Amygdala (tissue), 56 donors: ENCODE measurements around the gene LAMTOR4.
A peak's percentile ranks its signal among the peaks of the same experiment; 100 is the strongest.

Experiments used
- DNase-seq, 56 donors: peaks; one replicate each; lab custom pipeline; 2025; lab: John Stamatoyannopoulos, UW

The LAMTOR4 gene

DNA sequence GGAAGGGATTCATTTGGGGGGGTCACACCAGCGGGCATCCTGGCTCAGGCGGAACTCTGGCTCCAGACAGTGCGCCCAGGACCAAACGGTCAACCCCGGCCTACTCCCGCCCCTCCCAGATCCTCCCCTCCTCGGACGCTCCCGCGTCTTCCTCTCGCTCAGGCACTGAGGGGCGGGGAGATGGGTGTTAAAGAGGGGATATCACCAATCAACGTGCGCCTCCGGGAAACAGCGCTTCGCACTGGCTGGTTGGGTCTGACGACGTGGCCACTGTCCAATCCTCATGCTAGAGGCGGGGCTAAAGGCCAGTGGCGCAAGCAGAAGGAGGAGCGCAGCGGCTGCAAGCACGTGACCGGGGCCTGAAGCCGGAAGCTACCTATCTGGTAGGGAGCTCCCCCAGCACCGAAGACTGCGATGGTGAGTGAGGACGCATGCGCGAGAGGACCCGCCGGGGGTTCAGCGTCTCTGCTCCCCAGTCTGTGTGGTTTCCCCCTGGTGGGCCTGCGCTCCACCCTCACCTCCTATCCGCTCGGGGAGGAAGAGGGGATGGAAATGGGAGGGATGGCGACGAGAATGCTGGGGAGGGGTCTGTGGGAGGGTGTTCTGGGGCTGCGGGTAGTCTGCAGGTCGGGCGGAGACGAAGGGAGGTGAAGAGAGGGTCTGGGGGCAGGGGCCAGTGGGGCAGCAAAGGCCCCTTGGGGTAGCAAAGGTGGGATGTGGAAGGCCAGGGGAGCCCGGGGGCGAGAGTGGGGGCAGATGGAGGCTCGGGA is at the start of gene LAMTOR4:
TSS of gene LAMTOR4 (plus strand) at position 360 of the 770 bp plus-strand sequence. CDS start at position 415, 55 bp downstream.
- peak; percentile 68 to 100 (median 99) for DNase-seq

DNA sequence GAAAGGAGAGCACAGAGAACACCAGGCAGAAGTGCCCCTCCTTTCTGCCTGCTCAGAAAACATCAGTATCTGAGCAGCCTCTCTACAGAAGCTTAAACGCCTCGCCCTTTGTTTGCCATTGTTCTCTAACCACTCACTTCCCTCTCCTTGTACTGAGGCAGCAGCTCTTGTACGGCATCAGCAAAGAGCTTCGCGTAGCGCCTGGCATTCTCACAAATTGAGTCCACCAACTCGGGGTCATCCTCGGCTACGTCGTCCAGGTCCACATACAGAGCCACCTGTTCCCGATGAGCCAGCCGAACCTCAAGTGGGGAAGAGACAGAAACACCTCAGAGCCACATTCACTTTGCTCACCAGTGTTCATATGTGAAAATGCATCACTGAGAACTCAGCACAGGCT is 49.3 kb upstream of the LAMTOR4 start:
- DNase-seq: no peak

DNA sequence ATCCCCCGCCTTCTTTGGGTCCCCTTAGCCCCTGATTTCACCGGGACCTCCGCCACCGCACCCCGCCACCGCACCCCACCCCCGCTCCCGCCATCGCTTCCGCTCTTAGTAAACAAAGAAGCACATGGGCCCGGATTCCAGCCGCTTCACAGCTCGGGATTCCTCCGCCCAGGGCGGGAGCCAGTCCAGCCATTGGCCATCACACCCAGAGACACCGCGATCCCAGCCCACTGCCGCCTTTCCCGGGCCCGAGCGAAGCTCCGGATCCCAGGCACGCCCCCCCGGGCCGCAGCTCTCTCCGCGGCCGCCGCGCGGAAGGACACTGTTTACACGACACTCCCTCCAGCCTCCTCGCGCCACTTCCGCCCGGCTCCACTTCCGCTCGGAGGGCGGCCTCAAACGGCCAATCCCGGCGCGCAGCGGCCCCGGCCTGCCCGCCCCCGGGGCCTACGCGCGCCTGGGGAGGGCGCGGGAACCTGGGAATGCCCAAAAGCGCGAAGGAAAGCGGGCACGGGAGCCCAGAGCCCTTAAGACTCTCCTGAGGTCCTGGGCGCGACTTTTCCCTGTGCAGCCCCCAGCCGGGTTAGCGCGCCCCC is 48.2 kb upstream of the LAMTOR4 start:
- DNase-seq: peak; percentile 30 to 92 (median 84)

GRCh38 chr7:100101016-100101862 is 47.5 kb upstream of the LAMTOR4 start, which contains the start of the genes AP4M1 and MCM7:
TSS of gene AP4M1 (plus strand) at chr7:100101643. CDS start at chr7:100101715, 72 bp downstream.
TSS of gene MCM7 (minus strand) at chr7:100101397. CDS start at chr7:100101294, 103 bp downstream.
- peak; percentile 87 to 100 (median 98) for DNase-seq

DNA sequence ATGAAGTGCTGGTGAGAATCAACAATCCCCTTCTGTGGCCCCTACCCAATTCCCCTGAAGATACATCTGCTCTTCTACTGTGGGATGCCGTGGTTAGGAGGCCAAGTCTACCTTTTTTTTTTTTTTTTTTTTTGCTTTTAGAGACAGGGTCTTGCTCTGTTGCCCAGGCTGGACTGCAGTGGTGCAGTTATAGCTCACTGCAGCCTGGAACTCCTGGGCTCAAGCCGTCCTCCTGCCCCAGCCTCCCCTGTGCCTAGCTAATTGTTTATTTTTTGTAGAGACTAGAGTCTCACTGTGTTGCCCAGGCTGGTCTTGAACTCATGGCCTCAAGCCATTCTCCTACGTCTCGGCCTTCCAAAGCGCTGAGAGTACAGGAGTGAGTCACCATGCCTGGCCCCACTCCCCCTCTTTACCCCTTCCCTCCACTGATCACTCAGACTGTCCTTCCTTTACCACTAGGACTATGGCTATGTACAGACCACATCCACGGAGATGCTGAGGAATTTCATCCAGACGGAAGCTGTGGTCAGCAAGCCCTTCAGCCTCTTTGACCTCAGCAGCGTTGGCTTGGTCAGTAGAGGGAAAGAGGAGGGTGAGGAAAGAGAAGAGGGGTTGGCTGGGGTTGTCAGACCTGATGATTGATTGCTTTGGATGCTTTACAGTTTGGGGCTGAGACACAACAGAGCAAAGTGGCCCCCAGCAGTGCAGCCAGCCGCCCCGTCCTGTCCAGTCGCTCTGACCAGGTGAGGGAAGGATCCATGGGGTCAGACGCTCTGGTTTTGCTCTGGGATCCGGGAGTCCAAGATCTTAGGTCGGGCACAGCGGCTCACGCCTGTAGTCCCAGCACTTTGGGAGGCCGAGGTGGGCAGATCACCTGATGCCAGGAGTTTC is 45.5 kb upstream of the LAMTOR4 start:
- DNase-seq: no peak

- DNase-seq: no peak
Measured at GRCh38 chr7:100105534-100105933, 43.2 kb upstream of the LAMTOR4 start.

- no peak for DNase-seq
Measured at GRCh38 chr7:100106633-100107032, 42.1 kb upstream of the LAMTOR4 start.

DNA sequence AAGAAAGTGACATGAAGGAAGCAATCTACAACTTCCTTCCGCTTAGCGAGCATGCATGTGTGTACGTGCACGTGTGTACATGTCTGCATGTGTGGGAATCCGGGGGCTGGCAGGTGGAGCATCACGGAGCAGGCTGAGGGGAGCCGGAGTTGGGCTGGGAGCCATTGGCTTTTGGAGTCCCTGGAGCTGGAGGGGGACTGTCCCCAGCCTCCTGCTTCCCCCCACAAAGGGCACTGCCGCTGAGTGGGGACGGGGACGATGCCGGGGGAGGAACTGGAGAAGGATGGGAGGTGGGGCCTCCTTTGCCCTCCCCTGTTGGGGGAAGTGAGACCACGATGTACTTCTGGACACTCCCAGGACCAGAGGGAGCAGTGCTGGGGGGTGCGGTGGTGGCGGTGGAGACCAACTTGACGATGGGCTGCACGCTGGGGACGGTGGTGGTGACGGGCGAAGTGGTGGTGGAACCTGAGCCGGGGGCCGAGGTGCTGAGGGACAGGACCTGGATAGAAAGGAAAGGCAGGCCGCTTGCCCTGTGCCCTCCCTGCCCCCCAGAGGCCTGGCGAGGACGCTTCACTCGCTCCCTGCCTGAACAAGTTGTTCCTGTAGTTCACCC is 41.5 kb upstream of the LAMTOR4 start:
- peak in 5 of 56 donors; percentile 2 to 10 (median 6) for DNase-seq

- peak in 1 of 56 donors; percentile 10 for DNase-seq
Measured at GRCh38 chr7:100107890-100108289, 40.8 kb upstream of the LAMTOR4 start.

DNA sequence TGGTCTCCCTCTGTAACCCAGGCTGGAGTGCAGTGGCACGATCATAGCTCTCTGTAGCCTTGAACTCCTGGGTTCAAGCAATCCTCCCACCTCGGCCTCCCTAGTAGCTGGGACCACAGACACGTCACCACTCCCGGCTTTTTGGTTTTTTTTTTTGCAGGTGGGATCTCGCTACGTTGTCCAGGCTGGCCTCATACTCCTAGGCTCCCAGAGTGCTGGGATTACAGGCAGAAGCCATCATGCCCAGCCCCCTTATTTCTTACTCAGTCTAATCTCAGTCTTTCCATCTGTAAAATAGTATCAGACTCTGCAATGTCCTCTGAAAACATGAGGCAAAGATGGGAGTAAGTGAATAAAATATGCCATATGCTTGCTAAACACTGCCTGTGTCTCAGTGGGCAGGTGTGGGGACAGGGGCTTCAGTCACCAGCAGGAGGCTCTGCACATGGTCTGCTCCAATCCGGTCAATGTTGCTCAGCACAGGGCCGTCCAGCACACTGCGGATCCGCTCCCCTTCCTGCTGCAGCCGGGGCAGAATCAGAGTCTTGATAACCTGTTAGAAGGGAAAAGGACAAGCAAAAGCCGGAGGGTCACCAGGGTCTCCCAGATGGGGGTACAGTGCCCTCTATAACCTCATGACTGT is 39.1 kb upstream of the LAMTOR4 start:
- no peak for DNase-seq

GRCh38 chr7:100111156-100111555 is 37.6 kb upstream of the LAMTOR4 start:
- DNase-seq: no peak

DNA sequence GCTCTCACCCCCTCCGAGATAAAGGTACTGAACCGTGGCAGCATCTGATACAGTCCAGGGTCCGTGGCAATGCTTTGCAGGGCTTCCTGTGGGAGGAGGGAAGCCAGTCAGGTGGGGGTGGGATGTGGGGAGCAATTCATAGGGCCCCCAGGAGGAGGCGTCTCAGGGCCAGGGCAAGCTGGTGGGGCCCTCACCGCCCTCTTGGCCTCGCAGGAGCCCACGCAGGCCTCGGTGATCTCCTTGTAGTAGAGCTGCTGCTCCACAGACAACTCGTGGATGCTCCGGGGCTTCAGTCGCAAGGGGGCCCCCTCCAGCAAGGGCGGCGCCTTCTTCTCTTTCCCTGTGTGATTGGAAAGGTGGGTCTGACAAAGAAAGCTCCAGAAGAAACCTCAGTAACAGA is 36.8 kb upstream of the LAMTOR4 start:
- no peak for DNase-seq

GRCh38 chr7:100115026-100115425 is 33.7 kb upstream of the LAMTOR4 start:
- DNase-seq: no peak

DNA sequence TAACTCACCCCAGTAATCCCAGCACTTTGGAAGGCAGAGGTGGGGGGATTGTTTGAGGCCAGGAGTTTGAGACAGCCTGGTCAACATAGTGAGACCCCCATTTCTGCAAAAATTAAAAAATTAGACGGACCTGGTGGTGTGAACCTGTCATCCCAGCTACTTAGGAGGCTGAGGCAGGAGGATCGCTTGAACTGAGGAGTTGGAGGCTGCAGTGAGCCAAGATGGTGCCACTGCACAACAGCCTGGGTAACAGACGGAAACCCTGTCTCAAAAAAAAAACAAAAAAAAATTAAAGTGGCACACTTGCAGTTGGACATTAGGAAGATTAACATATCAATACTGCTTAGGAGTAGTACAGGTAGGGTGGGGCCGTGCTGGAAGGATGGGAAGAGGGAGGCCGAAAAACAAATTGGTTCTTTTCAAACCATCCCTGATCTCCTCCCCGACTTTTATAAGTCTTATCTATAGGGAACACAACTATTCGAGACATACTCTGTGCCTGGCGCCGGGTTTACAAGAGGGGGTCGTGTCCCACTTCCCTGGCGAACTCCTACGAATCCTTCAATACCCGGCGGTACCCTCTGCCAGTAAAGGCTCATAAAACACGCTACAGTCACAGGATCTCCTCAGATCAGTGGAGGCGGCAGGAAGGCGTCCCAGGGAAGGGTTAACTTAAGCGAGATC is 30.2 kb upstream of the LAMTOR4 start:
- DNase-seq: no peak

- peak; percentile 55 to 96 (median 90) for DNase-seq
Measured at GRCh38 chr7:100119072-100119969, 29.4 kb upstream of the LAMTOR4 start, which contains the start of the genes CNPY4 and TAF6. TSS of gene CNPY4 (plus strand) at chr7:100119634. CDS start at chr7:100119745, 111 bp downstream. TSS of gene TAF6 (minus strand) at chr7:100119358. CDS start at chr7:100114209, 5,149 bp downstream.

GRCh38 chr7:100119970-100120732 is 28.6 kb upstream of the LAMTOR4 start:
- peak in 50 of 56 donors; percentile 17 to 89 (median 72) for DNase-seq
